Loucy (cell line): ENCODE data around the gene CDH12.

ENCODE experiments used
- H2AFZ ChIP-seq: fragments of 200-600 bp; sonication (generic); 2 replicates; pipeline ENCODE4 v1.6.0; 2016; ENCODE audit warnings: antibody characterized with exemption, mild to moderate bottlenecking, low read length, moderate library complexity
- H3F3A ChIP-seq: fragments of 200-600 bp; 2 replicates; pipeline ENCODE4 v1.6.0; 2016; ENCODE audit warnings: antibody characterized with exemption, low read depth, mild to moderate bottlenecking
- H3K27me3 ChIP-seq: fragments of 200-600 bp; sonication (generic); 2 replicates; pipeline ENCODE4 v1.6.1; 2014; ENCODE audit warnings: low read length, mild to moderate bottlenecking; ENCODE audit not compliant: insufficient read depth, poor library complexity, severe bottlenecking
- H3K36me3 ChIP-seq: fragments of 200-600 bp; sonication (generic); 2 replicates; pipeline ENCODE4 v1.6.1; 2016; ENCODE audit warnings: low read length; ENCODE audit not compliant: insufficient read depth
- H3K4me1 ChIP-seq: fragments of 200-600 bp; sonication (generic); 2 replicates; pipeline ENCODE4 v1.5.1; 2014; ENCODE audit warnings: low read length, mild to moderate bottlenecking; ENCODE audit not compliant: insufficient read depth, poor library complexity, severe bottlenecking
- H3K4me2 ChIP-seq: fragments of 200-600 bp; sonication (generic); 2 replicates; pipeline ENCODE4 v1.6.0; 2014; ENCODE audit warnings: antibody characterized with exemption, low read length, low read depth, mild to moderate bottlenecking; ENCODE audit not compliant: poor library complexity, severe bottlenecking
- H3K4me3 ChIP-seq: fragments of 200-600 bp; sonication (generic); 2 replicates; pipeline ENCODE4 v1.5.1; 2014; ENCODE audit warnings: low read length, mild to moderate bottlenecking, mixed read lengths; ENCODE audit not compliant: poor library complexity, severe bottlenecking
- H3K79me2 ChIP-seq: fragments of 200-600 bp; sonication (generic); 2 replicates; pipeline ENCODE4 v1.6.1; 2014; ENCODE audit warnings: low read length; ENCODE audit not compliant: insufficient read depth
- H3K9ac ChIP-seq: fragments of 200-600 bp; sonication (generic); 2 replicates; pipeline ENCODE4 v1.6.0; 2014; ENCODE audit warnings: mild to moderate bottlenecking, low read depth, low read length, moderate library complexity; ENCODE audit not compliant: poor library complexity, severe bottlenecking
- H3K9me2 ChIP-seq: fragments of 200-600 bp; sonication (generic); replicated peaks from 2 replicates; pipeline ENCODE4 v1.6.1; 2016; ENCODE audit warnings: low read depth, low read length, mixed read lengths
- H3K9me3 ChIP-seq: fragments of 200-600 bp; sonication (generic); 2 replicates; pipeline ENCODE4 v1.6.1; 2014; ENCODE audit warnings: mild to moderate bottlenecking, antibody characterized with exemption, low read length, low read depth; ENCODE audit not compliant: insufficient read depth
- H4K20me1 ChIP-seq: fragments of 200-600 bp; sonication (generic); 2 replicates; pipeline ENCODE4 v1.6.0; 2014; ENCODE audit warnings: antibody characterized with exemption, low read length, mild to moderate bottlenecking; ENCODE audit not compliant: insufficient read depth, poor library complexity, severe bottlenecking
- CTCF ChIP-seq: fragments of 200-600 bp; sonication (generic); conservative IDR thresholded peaks from 2 replicates; pipeline ENCODE4 v1.5.1; 2014; ENCODE audit warnings: mild to moderate bottlenecking, antibody characterized with exemption, low read length
- EZH2phosphoT487 ChIP-seq: fragments of 200-600 bp; IDR thresholded peaks from 2 replicates; pipeline ENCODE4 v1.6.1; 2018; ENCODE audit warnings: antibody characterized with exemption, mild to moderate bottlenecking, moderate library complexity, borderline replicate concordance

CDH12 gene

DNA sequence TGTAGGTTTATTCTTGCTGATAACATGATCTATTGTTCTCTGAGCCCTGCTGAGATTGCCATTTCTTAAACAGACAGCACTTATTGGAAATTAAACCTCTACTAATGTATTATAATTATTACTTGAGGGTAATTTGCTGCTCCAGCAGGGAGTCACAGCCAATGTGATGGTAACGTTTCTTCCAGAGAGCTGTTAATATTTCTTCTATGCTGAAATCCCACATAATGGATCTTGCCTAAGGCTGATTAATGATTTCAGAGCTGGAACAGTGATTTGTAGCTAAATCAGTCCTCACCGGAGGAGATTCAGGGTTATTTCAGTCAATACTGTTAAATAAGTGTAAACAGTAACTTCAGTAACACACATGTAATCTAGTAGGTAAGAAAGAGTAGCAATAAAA is 170.1 kb downstream of the CDH12 start:
- no peaks in the 10 kb centered on the region for H3K27me3 ChIP-seq
- H3K4me2 ChIP-seq: no peak overlapping the region
- no peak overlapping the region for H2AFZ ChIP-seq
- no peak for TF ChIP-seq EZH2phosphoT487
- no peaks in the 10 kb centered on the region for H4K20me1 ChIP-seq
- H3K9me2 ChIP-seq: no peaks in the 10 kb centered on the region
- no peaks in the 10 kb centered on the region for H3K36me3 ChIP-seq
- no peaks in the 10 kb centered on the region for H3K79me2 ChIP-seq
- H3K9me3 ChIP-seq: no peaks in the 10 kb centered on the region
- H3K4me1 ChIP-seq: no peaks in the 10 kb centered on the region
- no peaks in the 10 kb centered on the region for H3F3A ChIP-seq
- H3K4me3 ChIP-seq: no peak overlapping the region
- H3K9ac ChIP-seq: no peak overlapping the region

DNA sequence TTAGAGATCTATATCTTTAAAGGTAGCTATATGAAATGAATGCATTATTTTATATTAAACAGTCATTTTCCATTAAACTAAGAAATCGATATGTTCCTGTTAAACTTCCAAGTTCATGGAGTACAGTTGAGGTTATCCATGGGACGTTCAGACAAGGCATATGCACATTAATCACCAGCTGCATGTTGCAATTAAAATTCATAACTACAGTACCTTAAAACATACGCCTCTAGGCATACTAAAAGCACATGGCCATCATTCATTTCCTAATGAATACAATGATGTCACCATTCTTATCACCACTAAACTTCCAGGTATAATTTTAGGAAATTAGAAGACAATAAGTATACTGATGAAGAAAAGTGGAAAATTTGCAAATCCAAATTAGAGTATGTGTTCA is 174.3 kb downstream of the CDH12 start:
- Histone ChIP-seq H3K4me1 (no peaks in the 10 kb centered on the region), H4K20me1 (no peaks in the 10 kb centered on the region), H3K36me3 (no peaks in the 10 kb centered on the region), H3K27me3 (no peaks in the 10 kb centered on the region), H3K79me2 (no peaks in the 10 kb centered on the region), H3K4me2 (no peak overlapping the region), H3F3A (no peaks in the 10 kb centered on the region), H2AFZ (no peak overlapping the region), H3K9ac (no peak overlapping the region), H3K4me3 (no peak overlapping the region), H3K9me3 (no peaks in the 10 kb centered on the region), H3K9me2 (no peaks in the 10 kb centered on the region)
- TF ChIP-seq EZH2phosphoT487: no peak
- TF ChIP-seq CTCF: no peak

GRCh38 chr5:22673131-22673530 is 180.0 kb downstream of the CDH12 start:
- Histone ChIP-seq H3K4me1 (no peaks in the 10 kb centered on the region), H3K9me2 (no peaks in the 10 kb centered on the region), H4K20me1 (no peaks in the 10 kb centered on the region), H3K4me2 (no peak overlapping the region), H3F3A (no peaks in the 10 kb centered on the region), H3K27me3 (no peaks in the 10 kb centered on the region), H2AFZ (no peak overlapping the region), H3K9me3 (no peaks in the 10 kb centered on the region), H3K79me2 (no peaks in the 10 kb centered on the region), H3K36me3 (no peaks in the 10 kb centered on the region), H3K9ac (no peak overlapping the region), H3K4me3 (no peak overlapping the region)
- no peak for TF ChIP-seq CTCF
- TF ChIP-seq EZH2phosphoT487: no peak

DNA sequence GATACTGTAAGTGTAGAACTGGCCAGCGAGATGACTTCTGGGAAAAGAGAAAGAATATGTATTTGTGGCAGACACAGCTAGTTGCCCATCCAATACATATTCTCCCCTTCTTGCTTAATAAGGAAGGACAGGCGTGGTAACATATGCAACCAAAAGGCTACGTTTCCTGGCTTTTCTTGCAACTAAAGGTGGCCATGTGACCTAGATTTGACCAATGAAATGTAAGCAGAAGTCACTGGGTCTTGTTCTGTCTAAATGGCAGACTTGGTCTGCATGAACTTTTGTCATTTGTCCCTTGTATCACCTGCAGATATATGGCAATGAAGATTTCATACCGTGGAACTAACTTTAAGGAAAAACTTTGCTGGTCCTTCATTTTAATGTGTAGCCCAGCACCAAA is 183.8 kb downstream of the CDH12 start:
- H3K36me3 ChIP-seq: no peaks in the 10 kb centered on the region
- H3K4me1 ChIP-seq: no peaks in the 10 kb centered on the region
- no peak overlapping the region for H3K4me2 ChIP-seq
- H3K9me2 ChIP-seq: no peaks in the 10 kb centered on the region
- H3K9ac ChIP-seq: no peak overlapping the region
- H3K9me3 ChIP-seq: no peaks in the 10 kb centered on the region
- no peak for TF ChIP-seq EZH2phosphoT487
- no peak for TF ChIP-seq CTCF
- H2AFZ ChIP-seq: no peak overlapping the region
- H3K27me3 ChIP-seq: no peaks in the 10 kb centered on the region
- H4K20me1 ChIP-seq: no peaks in the 10 kb centered on the region
- no peak overlapping the region for H3K4me3 ChIP-seq
- no peaks in the 10 kb centered on the region for H3K79me2 ChIP-seq
- no peaks in the 10 kb centered on the region for H3F3A ChIP-seq
